Measurements from ENCODE around the gene KIRREL3.

KIRREL3 gene

GRCh38 chr11:126857860-126858808 is 142.4 kb downstream of the KIRREL3 start:
- Histone ChIP-seq H3K27ac (ENCODE audit: low read length) (no peak overlapping the region), H3K4me3 (ENCODE audit: low read length) (no peak overlapping the region), H3K9ac (ENCODE audit: low read length) (no peak overlapping the region)

DNA sequence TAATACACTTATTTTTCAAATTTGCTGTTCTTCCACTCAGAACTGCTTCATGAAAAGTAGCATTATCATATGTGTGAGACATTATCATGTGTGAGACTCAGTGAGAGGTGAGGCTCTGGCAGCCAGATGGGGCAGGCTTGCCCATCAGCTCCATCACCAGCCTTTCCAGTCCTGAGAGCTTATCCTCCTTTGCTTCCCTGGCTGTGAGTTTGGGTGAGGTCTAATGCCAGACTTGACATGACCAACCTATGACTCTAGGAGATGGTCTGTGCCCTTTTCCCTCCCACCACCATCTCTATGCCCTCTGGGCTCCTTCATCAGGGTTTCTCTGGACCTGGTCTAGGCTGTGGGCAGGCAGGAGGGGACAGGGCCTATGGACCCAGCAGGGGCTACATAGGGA is 145.0 kb downstream of the KIRREL3 start:
- H4K20me1 ChIP-seq (ENCODE audit: insufficient read depth, low read length): no peaks in the 10 kb centered on the region
- no peak overlapping the region for H2AFZ ChIP-seq (ENCODE audit: low read depth, low read length)
- H3K27me3 ChIP-seq (ENCODE audit: low read depth, low read length): no peaks in the 10 kb centered on the region
- no peaks in the 10 kb centered on the region for H3K4me1 ChIP-seq (ENCODE audit: low read length)
- no peak overlapping the region for H3K4me2 ChIP-seq (ENCODE audit: low read length)
- H3K36me3 ChIP-seq (replicated peaks; ENCODE audit: low read depth, low read length): no peaks in the 10 kb centered on the region
- H3K9me3 ChIP-seq (ENCODE audit: insufficient read depth, low read length): no peaks in the 10 kb centered on the region
- no peak overlapping the region for H3K4me3 ChIP-seq (ENCODE audit: low read length)
- no peak overlapping the region for H3K9ac ChIP-seq (ENCODE audit: low read length)
- H3K79me2 ChIP-seq (ENCODE audit: low read length): no peaks in the 10 kb centered on the region
- no peak for TF ChIP-seq CTCF (IDR thresholded peaks at IDR 0.05; ENCODE audit: low read depth, low read length)
- no peak for TF ChIP-seq EZH2phosphoT487 (IDR thresholded peaks at IDR 0.05; ENCODE audit: low read depth)
- no peak overlapping the region for H3K27ac ChIP-seq (ENCODE audit: low read length)

More at GRCh38 chr11:126857860-126858808, 142.4 kb downstream of the KIRREL3 start:
- H2AFZ ChIP-seq (ENCODE audit: low read depth, low read length): no peak overlapping the region
- H3K36me3 ChIP-seq (replicated peaks; ENCODE audit: low read depth, low read length): no peaks in the 10 kb centered on the region
- no peaks in the 10 kb centered on the region for H3K79me2 ChIP-seq (ENCODE audit: low read length)
- H4K20me1 ChIP-seq (ENCODE audit: insufficient read depth, low read length): no peaks in the 10 kb centered on the region
- H3K4me2 ChIP-seq (ENCODE audit: low read length): no peak overlapping the region
- no peaks in the 10 kb centered on the region for H3K27me3 ChIP-seq (ENCODE audit: low read depth, low read length)
- no peaks in the 10 kb centered on the region for H3K9me3 ChIP-seq (ENCODE audit: insufficient read depth, low read length)
- no peaks in the 10 kb centered on the region for H3K4me1 ChIP-seq (ENCODE audit: low read length)
- TF ChIP-seq CTCF (IDR thresholded peaks at IDR 0.05; ENCODE audit: low read depth, low read length) (no peak), EZH2phosphoT487 (IDR thresholded peaks at IDR 0.05; ENCODE audit: low read depth) (no peak)

DNA sequence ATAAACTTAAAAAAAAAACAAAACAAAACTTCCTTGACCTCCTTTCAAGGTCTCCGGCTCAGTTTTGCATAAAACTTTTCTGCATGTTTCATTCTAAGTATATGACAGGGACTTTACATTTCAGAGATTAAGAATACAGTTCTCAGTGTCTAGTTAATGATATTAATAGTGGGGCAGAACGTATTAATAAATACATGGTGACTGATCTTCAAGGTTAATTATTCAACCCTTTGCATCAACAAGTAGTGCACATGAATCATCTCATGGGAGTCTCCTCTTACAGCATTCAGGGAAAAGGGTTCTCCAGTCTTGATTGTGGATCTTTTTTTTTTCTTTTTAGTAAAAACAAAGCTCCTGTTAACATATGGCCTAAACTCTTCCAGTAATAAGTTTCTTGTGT is 146.8 kb downstream of the KIRREL3 start:
- Histone ChIP-seq H3K4me1 (ENCODE audit: low read length) (no peaks in the 10 kb centered on the region), H3K9me3 (ENCODE audit: insufficient read depth, low read length) (no peaks in the 10 kb centered on the region), H3K27ac (ENCODE audit: low read length) (no peak overlapping the region), H3K4me3 (ENCODE audit: low read length) (no peak overlapping the region), H3K4me2 (ENCODE audit: low read length) (no peak overlapping the region), H2AFZ (ENCODE audit: low read depth, low read length) (no peak overlapping the region), H4K20me1 (ENCODE audit: insufficient read depth, low read length) (no peaks in the 10 kb centered on the region), H3K79me2 (ENCODE audit: low read length) (no peaks in the 10 kb centered on the region), H3K9ac (ENCODE audit: low read length) (no peak overlapping the region), H3K27me3 (ENCODE audit: low read depth, low read length) (no peaks in the 10 kb centered on the region), H3K36me3 (replicated peaks; ENCODE audit: low read depth, low read length) (no peaks in the 10 kb centered on the region)
- TF ChIP-seq CTCF (IDR thresholded peaks at IDR 0.05; ENCODE audit: low read depth, low read length) (no peak), EZH2phosphoT487 (IDR thresholded peaks at IDR 0.05; ENCODE audit: low read depth) (no peak)

- no peaks in the 10 kb centered on the region for H3K36me3 ChIP-seq (replicated peaks; ENCODE audit: low read depth, low read length)
- no peak overlapping the region for H2AFZ ChIP-seq (ENCODE audit: low read depth, low read length)
- H3K27ac ChIP-seq (ENCODE audit: low read length): no peak overlapping the region
- no peaks in the 10 kb centered on the region for H3K27me3 ChIP-seq (ENCODE audit: low read depth, low read length)
- H3K9me3 ChIP-seq (ENCODE audit: insufficient read depth, low read length): no peaks in the 10 kb centered on the region
- H3K9ac ChIP-seq (ENCODE audit: low read length): no peak overlapping the region
- TF ChIP-seq CTCF (IDR thresholded peaks at IDR 0.05; ENCODE audit: low read depth, low read length): no peak
- TF ChIP-seq EZH2phosphoT487 (IDR thresholded peaks at IDR 0.05; ENCODE audit: low read depth): no peak
- H3K4me3 ChIP-seq (ENCODE audit: low read length): no peak overlapping the region
- H3K4me2 ChIP-seq (ENCODE audit: low read length): no peak overlapping the region
- no peaks in the 10 kb centered on the region for H3K79me2 ChIP-seq (ENCODE audit: low read length)
- H3K4me1 ChIP-seq (ENCODE audit: low read length): no peaks in the 10 kb centered on the region
- H4K20me1 ChIP-seq (ENCODE audit: insufficient read depth, low read length): no peaks in the 10 kb centered on the region
Observed at GRCh38 chr11:126844789-126845188, 155.8 kb downstream of the KIRREL3 start.
